Body of pancreas (tissue), 4 donors: Measurements from ENCODE around the gene MATN1. TPM values are rescaled to one million over a fixed set of nuclear protein-coding genes. Genes with fewer than 3 reads are reported as not detected.

Experiments used
- ATAC-seq: fragments of 150-250 bp; one replicate; pipeline ENCODE4 v1.9.1; 2016
- DNase-seq, 4 donors: peaks; one replicate each; pipeline ENCODE4 v3.0.0-alpha.2; 2019
- H3K27ac ChIP-seq, 4 donors: fragments of 200-600 bp; sonication (generic); 1 replicate in 3 of 4; 2 replicates in 1 of 4; pipeline versions ENCODE4 v1.5.1 to v1.6.1; 2016 to 2019; ENCODE audit warnings: mild to moderate bottlenecking in 1 of 4, mixed read lengths in 1 of 4, moderate library complexity in 1 of 4
- H3K27me3 ChIP-seq, 2 donors: fragments of 200-600 bp; sonication (generic); one replicate each; pipeline ENCODE4 v1.6.0; 2016; ENCODE audit warnings: mild to moderate bottlenecking in 1 of 2
- H3K36me3 ChIP-seq, 2 donors: fragments of 200-600 bp; sonication (generic); replicated peaks in 1 of 2; 2 replicates each; pipeline ENCODE4 v1.5.1; 2016; ENCODE audit warnings: low read depth in 2 of 2; ENCODE audit not compliant: insufficient read depth in 1 of 2
- H3K4me1 ChIP-seq: fragments of 200-600 bp; sonication (generic); one replicate; pipeline ENCODE4 v1.6.0; 2016
- H3K4me3 ChIP-seq, 2 donors: fragments of 200-600 bp; sonication (generic); 1 replicate in 1 of 2; 2 replicates in 1 of 2; pipeline ENCODE4 v1.5.1; 2016 to 2019
- H3K9me3 ChIP-seq, 3 donors: fragments of 200-600 bp; sonication (generic); 1 replicate in 2 of 3; 2 replicates in 1 of 3; pipeline ENCODE4 v1.5.1; 2016
- POLR2A ChIP-seq, 3 donors: fragments of 450-650 bp; IDR thresholded peaks; one replicate each; pipeline ENCODE4 v1.6.1; 2016; ENCODE audit warnings: antibody characterized with exemption in 3 of 3, mild to moderate bottlenecking in 2 of 3
- WGBS, 2 donors: methylation state at CpG; one replicate each; pipeline ENCODE4 v1.1.5; 2017; 5-methylcytosine and 5-hydroxymethylcytosine counted together
- intact Hi-C: fragments of 100-400 bp; cut with DNase I; formaldehyde crosslinking; loops from one replicate; pipeline ENCODE4 v1.15.1; 2023
- total RNA-seq, 2 donors: library from RNA; depleted of rRNA; stranded (reverse); fragments of >200 nt; gene quantifications; one replicate each; pipeline ENCODE4 v1.1.0, GENCODE V29; 2016
- TF ChIP-seq, protein P1 (sequence below), 7 experiments: fragments of 450-650 bp in 4 of 7; fragments of 200-600 bp in 3 of 7; sonication (generic) in 3 of 7; IDR thresholded peaks; one replicate each; pipeline ENCODE4 v1.5.1; 2016 to 2019; ENCODE audit warnings: antibody characterized with exemption in 7 of 7

The MATN1 gene
- total RNA-seq, 2 donors from 2014 or later, result 0.33 TPM; not detected in 1

DNA sequence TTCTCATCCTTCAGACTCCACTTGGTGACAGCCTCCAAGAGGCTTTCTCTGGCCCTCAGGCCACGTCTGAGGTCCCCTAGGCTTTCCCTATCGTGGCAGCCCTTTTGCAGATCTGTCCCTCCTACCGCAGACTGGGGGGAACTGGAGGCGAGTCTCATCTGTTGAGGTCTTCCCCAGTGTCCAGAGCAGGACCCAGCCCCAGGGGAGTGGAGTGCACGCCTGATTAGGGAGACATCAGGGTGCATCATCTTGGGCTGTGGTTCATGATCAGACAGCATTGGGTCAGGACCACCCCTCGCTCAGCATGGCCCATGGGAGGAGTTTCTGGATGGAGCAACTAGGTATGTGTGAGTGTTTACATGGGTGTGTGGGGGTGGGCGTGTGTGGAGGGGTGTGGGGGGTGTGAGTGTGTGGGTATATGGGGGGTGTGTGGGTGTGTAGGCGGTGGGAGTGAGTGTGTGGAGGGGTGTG lies 8.5 kb upstream of the MATN1 start:
- Histone ChIP-seq H3K36me3 (no peaks in the 10 kb centered on the region), H3K27ac (no peak overlapping the region), H3K27me3 (no peaks in the 10 kb centered on the region), H3K4me3 (no peak overlapping the region), H3K4me1 (no peaks in the 10 kb centered on the region), H3K9me3 (no peaks in the 10 kb centered on the region)
- TF ChIP-seq, protein P1, sequence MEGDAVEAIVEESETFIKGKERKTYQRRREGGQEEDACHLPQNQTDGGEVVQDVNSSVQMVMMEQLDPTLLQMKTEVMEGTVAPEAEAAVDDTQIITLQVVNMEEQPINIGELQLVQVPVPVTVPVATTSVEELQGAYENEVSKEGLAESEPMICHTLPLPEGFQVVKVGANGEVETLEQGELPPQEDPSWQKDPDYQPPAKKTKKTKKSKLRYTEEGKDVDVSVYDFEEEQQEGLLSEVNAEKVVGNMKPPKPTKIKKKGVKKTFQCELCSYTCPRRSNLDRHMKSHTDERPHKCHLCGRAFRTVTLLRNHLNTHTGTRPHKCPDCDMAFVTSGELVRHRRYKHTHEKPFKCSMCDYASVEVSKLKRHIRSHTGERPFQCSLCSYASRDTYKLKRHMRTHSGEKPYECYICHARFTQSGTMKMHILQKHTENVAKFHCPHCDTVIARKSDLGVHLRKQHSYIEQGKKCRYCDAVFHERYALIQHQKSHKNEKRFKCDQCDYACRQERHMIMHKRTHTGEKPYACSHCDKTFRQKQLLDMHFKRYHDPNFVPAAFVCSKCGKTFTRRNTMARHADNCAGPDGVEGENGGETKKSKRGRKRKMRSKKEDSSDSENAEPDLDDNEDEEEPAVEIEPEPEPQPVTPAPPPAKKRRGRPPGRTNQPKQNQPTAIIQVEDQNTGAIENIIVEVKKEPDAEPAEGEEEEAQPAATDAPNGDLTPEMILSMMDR (IDR thresholded peaks at IDR 0.05), result no peak
- no peak for TF ChIP-seq POLR2A (IDR thresholded peaks at IDR 0.05)
- 61 to 67% methylated on average over 8 of the region's 8 CpGs for WGBS, 2 donors
- intact Hi-C loops, result no loop called here
- ATAC-seq, result no peak
- no peak for DNase-seq

DNA sequence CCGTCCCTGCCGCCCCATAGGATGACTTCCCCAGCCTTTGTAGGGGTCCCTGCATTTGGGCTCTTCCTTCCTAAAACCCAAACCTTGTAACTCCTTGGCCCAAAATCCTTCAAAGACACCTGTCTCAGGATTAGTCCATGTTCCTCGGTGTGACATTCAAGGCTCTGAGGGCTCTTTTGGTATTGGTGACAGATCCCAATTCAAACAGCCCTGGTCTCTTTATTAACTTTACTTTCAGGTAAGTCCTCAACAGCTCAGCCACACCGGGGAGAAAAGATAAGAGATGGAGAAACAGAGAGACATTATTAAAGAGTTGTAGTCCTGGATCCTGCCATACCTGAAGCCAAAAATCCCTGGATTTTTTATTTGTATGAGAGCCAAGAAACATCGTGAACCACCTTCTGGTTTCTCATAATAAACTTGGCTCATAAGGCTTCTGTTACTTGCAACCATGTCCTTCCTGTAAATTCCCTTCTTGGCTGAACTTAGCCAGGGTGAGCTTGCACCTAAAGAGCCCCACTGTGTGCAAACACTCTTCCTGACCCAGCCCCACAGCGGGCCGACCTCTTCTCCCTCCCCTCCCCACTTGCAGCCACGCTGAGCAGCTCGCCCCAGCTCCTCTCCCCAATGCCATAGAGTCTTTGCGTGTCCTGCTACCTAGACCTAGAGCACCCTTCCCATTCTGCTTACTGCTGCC lies 7.9 kb upstream of the MATN1 start:
- no peak overlapping the region for H3K4me3 ChIP-seq
- 58 to 60% methylated on average over 10 of the region's 10 CpGs for WGBS, 2 donors
- H3K9me3 ChIP-seq, result no peaks in the 10 kb centered on the region
- intact Hi-C loops, result no loop called here
- DNase-seq (no peak), ATAC-seq (no peak)
- H3K27me3 ChIP-seq, result no peaks in the 10 kb centered on the region
- TF ChIP-seq, protein P1 (IDR thresholded peaks at IDR 0.05), result no peak
- TF ChIP-seq POLR2A (IDR thresholded peaks at IDR 0.05), result no peak
- H3K4me1 ChIP-seq, result no peaks in the 10 kb centered on the region
- H3K27ac ChIP-seq, result no peak overlapping the region
- no peaks in the 10 kb centered on the region for H3K36me3 ChIP-seq

DNA sequence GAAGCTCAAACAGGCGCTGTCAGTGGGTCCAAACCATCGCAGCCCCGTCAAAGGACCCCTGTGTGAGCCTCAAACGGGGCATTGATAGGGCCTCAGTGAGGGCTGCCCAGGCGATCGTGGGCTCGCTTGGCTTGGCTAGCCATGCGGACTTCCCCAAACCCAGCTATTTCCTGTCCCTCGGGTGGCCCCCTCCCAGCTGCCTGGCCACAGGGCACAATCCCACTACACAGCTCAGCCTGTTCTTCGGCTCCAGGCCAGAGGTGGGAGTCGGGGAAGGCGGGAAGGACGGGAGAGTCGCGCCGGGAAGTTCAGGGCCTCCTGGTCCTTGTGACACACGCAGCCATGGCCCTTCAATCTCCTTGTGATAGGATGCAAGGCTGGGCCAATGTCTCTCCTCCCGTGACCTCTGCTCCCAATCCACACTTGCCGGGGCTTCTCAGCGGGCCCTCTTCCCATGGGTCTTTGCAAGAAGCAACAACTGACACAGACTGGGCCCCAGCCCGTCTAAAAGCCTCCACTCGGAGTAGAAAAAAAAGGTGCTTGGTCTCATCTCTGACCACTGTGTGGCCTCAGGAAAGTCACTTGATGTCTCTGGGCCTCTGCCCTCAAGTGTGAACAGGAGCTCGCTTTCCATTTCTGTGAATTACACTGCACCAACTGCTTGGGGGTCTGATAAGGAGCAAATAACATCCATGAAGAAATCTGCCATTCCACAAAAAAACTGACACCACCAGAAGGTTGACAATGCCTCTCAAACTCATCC lies 7.1 kb upstream of the MATN1 start:
- DNase-seq (no peak), ATAC-seq (no peak)
- no peaks in the 10 kb centered on the region for H3K4me1 ChIP-seq

DNA sequence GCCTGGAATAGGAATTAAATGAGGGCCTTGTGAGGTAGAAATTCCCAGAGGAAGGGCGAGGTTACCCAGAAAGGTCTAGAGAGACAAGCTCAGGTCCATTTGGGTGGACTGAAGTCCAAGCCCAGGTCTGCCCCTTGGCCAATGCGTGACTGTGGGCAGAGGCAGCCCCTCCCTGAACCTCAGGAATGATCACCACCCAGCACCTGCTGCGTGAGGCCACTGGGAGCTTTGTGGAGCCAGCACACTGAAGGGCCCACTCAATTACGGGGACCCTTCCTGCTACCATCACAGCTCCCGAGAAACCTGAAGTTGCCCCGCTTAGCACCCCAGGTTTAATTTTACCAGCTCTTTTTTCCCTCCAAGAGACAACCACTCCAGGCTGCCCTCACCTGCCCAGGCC lies 6.5 kb upstream of the MATN1 start:
- WGBS, 2 donors, result 69 to 82% methylated on average over 5 to 6 of the region's 6 CpGs
- H3K4me1 ChIP-seq, result no peaks in the 10 kb centered on the region
- H3K27ac ChIP-seq, result no peak overlapping the region
- H3K27me3 ChIP-seq, result no peaks in the 10 kb centered on the region
- H3K4me3 ChIP-seq, result no peak overlapping the region
- no peaks in the 10 kb centered on the region for H3K9me3 ChIP-seq
- no peak for DNase-seq
- TF ChIP-seq, protein P1 (IDR thresholded peaks at IDR 0.05), result no peak
- TF ChIP-seq POLR2A (IDR thresholded peaks at IDR 0.05), result no peak
- ATAC-seq, result no peak
- intact Hi-C loops, result no loop called here
- H3K36me3 ChIP-seq, result peaks cover 0 to 3% of the 10 kb centered on the region in 2 donors

More for the DNA sequence above, 7.1 kb upstream of the MATN1 start:
- no peaks in the 10 kb centered on the region for H3K36me3 ChIP-seq
- TF ChIP-seq, protein P1 (IDR thresholded peaks at IDR 0.05), result no peak
- TF ChIP-seq POLR2A (IDR thresholded peaks at IDR 0.05), result no peak
- no peaks in the 10 kb centered on the region for H3K9me3 ChIP-seq
- no peaks in the 10 kb centered on the region for H3K27me3 ChIP-seq
- no peak overlapping the region for H3K4me3 ChIP-seq
- WGBS, 2 donors, result 65 to 73% methylated on average over 6 to 23 of the region's 23 CpGs
- no peak overlapping the region for H3K27ac ChIP-seq
- intact Hi-C loops, result no loop called here
